ACHN (cell line): ENCODE data around the gene PIGT.

Source experiments
- DNase-seq: peaks from one replicate; pipeline ENCODE4 v3.0.0-alpha.2; 2015
- in situ Hi-C: cut with HindIII; loops from 2 replicates; pipeline ENCODE4 v1.10.0; 2017; ENCODE audit warnings: low sequenced_read_pairs, low pct_ligation_motif_present, low pct_unique_long_range_greater_than_20kb

PIGT gene

GRCh38 chr20:45419188-45420091 is 3.5 kb downstream of the PIGT start:
- in situ Hi-C loops, result no loop called here
- peak; percentile 93 for DNase-seq

- in situ Hi-C loops, result no loop called here
- no peak for DNase-seq
Observed at GRCh38 chr20:45420125-45420524, 4.2 kb downstream of the PIGT start.

- DNase-seq, result no peak
- in situ Hi-C loops, result no loop called here
Observed at GRCh38 chr20:45423700-45424099, 7.8 kb downstream of the PIGT start.

GRCh38 chr20:45425561-45425960 is 9.6 kb downstream of the PIGT start:
- DNase-seq, result no peak
- in situ Hi-C loops, result no loop called here

GRCh38 chr20:45426320-45427016 is 10.5 kb downstream of the PIGT start:
- in situ Hi-C loops, result no loop called here
- DNase-seq, result no peak

GRCh38 chr20:45427236-45428149 is 11.6 kb downstream of the PIGT start:
- no peak for DNase-seq
- in situ Hi-C loops, result no loop called here

- in situ Hi-C loops, result no loop called here
- no peak for DNase-seq
Observed at GRCh38 chr20:45429618-45430017, 13.7 kb downstream of the PIGT start.

- in situ Hi-C loops, result no loop called here
- DNase-seq, result no peak
Observed at GRCh38 chr20:45432294-45432693, 16.4 kb downstream of the PIGT start.

- in situ Hi-C loops, result no loop called here
- peak; percentile 18 for DNase-seq
Observed at GRCh38 chr20:45433316-45433715, 17.4 kb downstream of the PIGT start.

GRCh38 chr20:45433976-45434375 is 18.0 kb downstream of the PIGT start:
- in situ Hi-C loops, result no loop called here
- no peak for DNase-seq

GRCh38 chr20:45436732-45437485 is 21.0 kb downstream of the PIGT start:
- in situ Hi-C loops, result no loop called here
- DNase-seq, result peak; percentile 87

- in situ Hi-C loops, result no loop called here
- DNase-seq, result no peak
Observed at GRCh38 chr20:45440424-45440823, 24.5 kb downstream of the PIGT start.

- no peak for DNase-seq
- in situ Hi-C loops, result no loop called here
Observed at GRCh38 chr20:45440891-45441685, 25.1 kb downstream of the PIGT start.

GRCh38 chr20:45441746-45442145 is 25.8 kb downstream of the PIGT start:
- in situ Hi-C loops, result no loop called here
- DNase-seq, result no peak

- DNase-seq, result no peak
- in situ Hi-C loops, result no loop called here
Observed at GRCh38 chr20:45444050-45444449, 28.1 kb downstream of the PIGT start.

- in situ Hi-C loops, result no loop called here
Observed at GRCh38 chr20:45445805-45446562, 30.0 kb downstream of the PIGT start.

GRCh38 chr20:45448270-45448669 is 32.3 kb downstream of the PIGT start:
- DNase-seq, result no peak
- in situ Hi-C loops, result no loop called here

More at GRCh38 chr20:45445805-45446562, 30.0 kb downstream of the PIGT start:
- DNase-seq, result peak; percentile 24
